Activated T-helper 1 cell treated with anti-CD3 and anti-CD28 coated beads, Interleukin-2, amount 50 U/mL, for 16 hours (primary cell): Measurements from ENCODE around the gene PTGES.

ENCODE experiments used
- DNase-seq, 2 donors: peaks; one replicate each; pipeline ENCODE4 v3.0.0-alpha.2; 2020; ENCODE audit warnings: low read depth in 1 of 2, low spot score in 1 of 2

PTGES gene

GRCh38 chr9:129695870-129696269, 57.0 kb downstream of the PTGES start:
- no peak for DNase-seq

DNA sequence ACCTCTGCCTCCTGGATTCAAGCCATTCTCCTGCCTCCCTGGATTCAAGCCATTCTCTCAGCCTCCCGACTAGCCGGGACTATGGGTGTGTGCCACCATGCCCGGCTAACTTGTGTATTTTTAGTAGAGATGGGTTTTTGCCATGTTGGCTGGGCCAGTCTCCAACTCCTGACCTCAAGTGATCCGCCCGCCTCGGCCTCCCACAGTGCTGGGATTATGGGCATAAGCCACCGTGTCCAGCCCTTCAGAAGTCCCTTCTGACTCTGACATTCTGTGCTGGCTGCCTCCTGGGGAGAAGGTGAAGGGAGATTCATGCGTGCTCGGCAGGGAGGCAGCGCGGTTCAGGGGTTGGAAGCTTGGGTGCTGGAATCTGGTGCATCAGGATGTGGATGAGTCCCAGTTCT, 58.6 kb downstream of the PTGES start:
- DNase-seq = no peak

DNA sequence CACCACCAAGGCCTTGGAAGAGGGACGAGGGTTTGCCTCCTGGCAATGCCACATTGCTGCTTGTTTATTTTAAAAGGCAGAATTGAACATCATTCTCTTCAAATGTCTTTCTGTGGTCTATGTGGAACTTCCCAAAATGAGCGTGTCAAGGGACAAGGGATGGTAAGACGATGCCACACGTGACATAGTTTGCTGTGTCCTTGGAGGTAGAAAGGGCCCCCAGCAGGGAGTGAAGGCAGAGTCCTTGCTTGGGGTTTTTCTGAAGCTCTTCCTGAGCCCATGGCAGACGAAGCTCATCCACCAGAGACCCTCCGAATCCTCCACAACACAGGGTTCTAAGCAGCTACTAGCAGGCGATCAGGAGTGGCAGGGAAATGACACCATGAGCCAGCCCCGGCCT, 59.1 kb downstream of the PTGES start:
- DNase-seq = no peak

DNA sequence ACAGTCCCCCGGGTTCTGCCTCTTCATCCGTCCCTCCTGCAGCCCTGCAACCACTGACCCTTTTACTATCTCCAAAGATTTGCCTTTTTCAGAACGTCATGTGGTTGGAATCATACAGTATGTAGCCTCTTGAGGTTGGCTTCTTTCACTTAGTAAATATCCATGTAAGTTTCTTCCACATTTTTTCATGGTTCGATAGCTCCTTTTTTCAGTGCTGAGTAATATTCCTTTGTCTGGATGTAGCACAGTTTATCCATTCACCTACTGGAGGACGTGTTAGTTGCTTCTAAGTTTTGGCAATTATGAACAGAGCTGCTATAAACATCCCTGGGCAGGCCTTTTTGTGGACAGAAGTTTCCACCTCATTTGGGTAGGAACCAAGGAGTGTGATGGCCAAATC, 60.3 kb downstream of the PTGES start:
- no peak for DNase-seq
